NCI-H1417 treated with DMSO at 0.1 percent for 48 hours (cell line): Measurements from ENCODE around the gene WDFY1.
"Not testable (repeated sequence)": the region's sequence is repeated elsewhere in the genome, so short reads cannot be mapped to it uniquely, and the experiment has no call there.

Source experiments
- DNase-seq: peaks from one replicate; lab custom pipeline; 2025; lab: John Stamatoyannopoulos, UW

WDFY1 gene

DNA sequence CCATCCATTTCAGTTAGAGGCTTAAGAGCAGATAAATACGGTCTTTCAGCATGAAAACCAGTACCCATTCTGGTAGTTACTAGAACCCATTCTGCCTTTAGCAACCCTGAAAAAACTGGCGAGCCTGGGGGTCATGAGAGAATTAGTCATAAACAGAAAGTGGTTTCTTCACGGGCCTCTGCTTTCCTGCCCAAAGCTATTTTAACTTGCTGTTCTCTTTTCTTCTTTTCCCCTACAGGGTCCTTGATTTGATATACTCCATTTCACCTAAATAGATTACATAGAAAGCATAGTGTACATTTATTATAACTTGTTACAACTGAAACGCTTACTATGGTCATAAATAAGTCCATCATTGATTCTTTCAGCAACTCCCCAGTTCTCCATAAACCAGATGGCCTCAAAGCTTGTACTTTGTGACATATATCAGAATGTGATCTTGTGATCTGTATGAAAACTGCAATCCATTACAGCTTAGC, 48.3 kb downstream of the WDFY1 start:
- no peak for DNase-seq

GRCh38 chr2:223894968-223895367, 50.2 kb downstream of the WDFY1 start:
- DNase-seq, result no peak

DNA sequence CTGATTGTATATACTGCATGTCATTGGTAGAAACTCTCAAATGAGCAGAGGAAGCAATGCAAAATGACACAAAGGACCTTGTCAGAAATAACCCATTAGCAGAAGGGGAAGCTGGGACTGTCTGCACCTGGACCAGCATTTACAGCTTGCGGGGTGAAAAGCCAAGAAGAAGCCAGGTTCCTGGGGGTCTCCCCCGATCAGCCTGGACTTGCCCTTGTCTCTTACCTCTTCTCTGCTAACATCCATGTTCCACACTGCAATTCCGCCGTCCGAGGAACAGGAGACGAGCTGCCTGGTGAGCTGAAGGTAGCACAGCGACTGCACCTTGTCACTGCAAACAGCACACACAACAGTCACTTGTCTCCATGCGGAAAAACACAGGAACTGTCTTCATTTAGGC, 51.1 kb downstream of the WDFY1 start:
- no peak for DNase-seq

DNA sequence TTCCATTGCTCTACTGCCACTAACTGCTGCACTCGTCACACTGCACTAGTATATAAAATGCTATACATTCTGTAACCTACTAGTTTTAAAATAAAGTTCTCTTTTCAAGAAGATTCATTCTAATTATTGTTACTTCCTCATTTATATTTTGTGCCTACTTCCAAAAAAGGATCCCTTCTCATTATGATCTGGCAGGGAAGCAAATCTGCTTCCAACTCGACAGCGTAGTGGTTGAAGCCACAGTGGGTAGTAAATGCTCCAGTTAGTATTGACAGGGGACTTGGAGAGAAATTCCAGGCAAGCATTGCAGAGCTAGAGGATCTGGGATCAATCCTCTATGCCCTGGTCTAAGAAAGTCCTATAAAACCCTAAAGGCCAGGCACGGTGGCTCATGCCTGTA, 54.4 kb downstream of the WDFY1 start:
- DNase-seq, result no peak

- no peak for DNase-seq
These were observed 55.9 kb downstream of the WDFY1 start for GRCh38 chr2:223889229-223889628.

DNA sequence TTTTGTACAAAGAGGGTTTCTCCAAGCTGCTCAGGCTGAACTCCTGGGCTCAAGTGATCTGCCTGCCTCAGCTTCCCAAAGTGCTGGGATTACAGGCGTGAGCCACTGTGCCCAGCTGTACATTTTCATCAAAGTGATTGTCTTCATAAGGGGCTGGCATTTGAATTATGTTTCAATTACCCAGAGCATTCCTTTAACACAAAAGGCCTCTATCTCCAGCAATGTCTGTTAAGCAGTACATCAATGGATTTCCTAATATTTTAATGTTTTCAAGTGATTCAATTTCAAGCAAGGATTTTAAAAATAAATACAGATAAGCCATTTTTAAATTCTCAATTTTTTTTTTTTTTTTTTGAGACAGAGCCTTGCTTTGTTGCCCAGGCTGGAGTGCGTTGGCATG, 56.9 kb downstream of the WDFY1 start:
- no peak for DNase-seq

GRCh38 chr2:223887127-223887526, 58.0 kb downstream of the WDFY1 start:
- no peak for DNase-seq

GRCh38 chr2:223886726-223887125, 58.4 kb downstream of the WDFY1 start:
- no peak for DNase-seq

DNA sequence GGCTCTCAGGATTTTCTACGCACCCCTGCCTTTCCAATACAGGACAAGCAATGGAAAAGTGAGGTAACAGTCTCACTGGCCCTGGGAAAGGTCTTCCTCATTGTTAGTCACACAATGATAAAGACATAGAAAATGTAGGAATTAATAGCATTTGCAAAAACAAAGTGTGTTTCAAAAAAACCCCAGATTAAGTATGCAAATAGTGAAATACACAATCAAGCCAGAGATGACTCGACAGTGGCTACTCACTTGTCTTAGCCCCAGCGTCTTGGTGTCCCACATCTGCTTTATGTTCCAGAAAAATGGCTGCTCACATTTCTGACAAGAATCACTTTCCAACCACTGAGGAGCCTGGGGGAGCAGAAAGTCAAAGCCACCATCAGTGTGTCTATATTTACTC, 60.7 kb downstream of the WDFY1 start:
- no peak for DNase-seq

- no peak for DNase-seq
These were observed 62.4 kb downstream of the WDFY1 start for GRCh38 chr2:223882715-223883114.

- no peak for DNase-seq
These were observed 64.3 kb downstream of the WDFY1 start for GRCh38 chr2:223880796-223881195.

- DNase-seq, result no peak
These were observed 67.3 kb downstream of the WDFY1 start for GRCh38 chr2:223877721-223878410.

- DNase-seq, result no peak
These were observed 71.5 kb downstream of the WDFY1 start for GRCh38 chr2:223873672-223874071.

DNA sequence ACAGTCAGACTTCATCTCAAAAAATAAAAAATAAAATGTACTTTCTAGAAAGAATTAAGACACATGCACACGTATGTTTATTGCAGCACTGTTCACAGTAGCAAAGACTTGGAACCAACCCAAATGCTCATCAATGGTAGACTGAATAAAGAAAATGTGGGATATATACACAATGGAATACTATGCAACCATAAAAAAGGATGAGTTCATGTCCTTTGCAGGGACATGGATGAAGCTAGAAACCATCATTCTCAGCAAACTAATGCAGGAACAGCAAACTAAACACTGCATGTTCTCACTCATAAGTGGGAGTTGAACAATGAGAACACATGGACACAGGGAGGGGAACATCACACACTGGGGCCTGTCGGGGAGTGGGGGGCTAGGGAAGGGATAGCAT, 72.4 kb downstream of the WDFY1 start:
- not testable (repeated sequence) for DNase-seq

DNA sequence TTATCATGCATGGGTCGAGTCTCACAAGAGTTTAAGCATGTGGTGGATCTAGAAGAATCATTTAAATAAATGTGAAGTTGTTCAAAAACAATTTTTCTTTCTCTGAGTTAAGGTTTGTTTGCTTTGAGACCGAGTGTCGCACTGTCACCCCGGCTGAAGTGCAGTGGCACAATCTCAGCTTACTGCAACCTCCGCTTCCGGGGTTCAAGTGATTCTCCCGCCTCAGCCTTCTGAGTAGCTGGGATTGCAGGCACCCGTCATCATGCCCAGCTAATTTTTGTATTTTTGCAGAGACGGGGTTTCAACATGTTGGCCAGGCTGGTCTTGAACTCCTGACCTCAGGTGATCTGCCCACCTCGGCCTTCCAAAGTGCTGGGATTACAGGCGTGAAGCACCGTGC, 73.5 kb downstream of the WDFY1 start:
- not testable (repeated sequence) for DNase-seq

DNA sequence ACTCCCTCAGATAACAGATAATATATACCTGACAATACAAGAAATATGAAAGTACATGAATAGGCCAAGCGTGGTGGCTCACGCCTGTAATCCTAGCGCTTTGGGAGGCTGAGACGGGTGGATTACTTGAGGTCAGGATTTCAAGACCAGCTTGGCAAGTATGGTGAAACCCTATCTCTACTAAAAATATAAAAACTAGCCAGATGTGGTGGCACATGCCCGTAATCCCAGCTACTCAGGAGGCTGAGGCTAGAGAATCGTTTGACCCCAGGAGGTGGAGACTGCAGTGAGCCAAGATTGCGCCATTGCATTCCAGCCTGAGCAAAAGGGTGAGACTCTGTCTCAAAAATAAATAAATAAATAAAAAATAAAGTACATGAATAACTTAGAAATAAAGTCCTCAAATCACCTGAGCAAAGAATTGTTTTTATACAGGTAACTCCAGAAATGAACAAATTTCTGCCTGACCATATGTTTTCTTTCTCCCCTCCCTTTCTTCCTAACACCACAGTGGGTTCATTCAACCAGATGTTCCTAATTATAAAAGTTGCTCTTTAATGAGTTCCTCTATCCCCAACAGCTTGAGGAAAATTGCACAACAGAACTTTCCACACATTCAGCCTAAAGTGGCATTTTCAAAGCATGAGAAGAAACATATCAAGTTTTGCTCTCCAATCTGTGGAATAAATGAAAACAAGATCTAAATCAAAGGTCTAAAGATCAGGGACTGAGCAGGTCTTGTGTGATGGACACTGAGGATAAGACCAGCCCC, 74.1 kb downstream of the WDFY1 start:
- DNase-seq, result no peak

GRCh38 chr2:223868005-223868404, 77.1 kb downstream of the WDFY1 start:
- no peak for DNase-seq

DNA sequence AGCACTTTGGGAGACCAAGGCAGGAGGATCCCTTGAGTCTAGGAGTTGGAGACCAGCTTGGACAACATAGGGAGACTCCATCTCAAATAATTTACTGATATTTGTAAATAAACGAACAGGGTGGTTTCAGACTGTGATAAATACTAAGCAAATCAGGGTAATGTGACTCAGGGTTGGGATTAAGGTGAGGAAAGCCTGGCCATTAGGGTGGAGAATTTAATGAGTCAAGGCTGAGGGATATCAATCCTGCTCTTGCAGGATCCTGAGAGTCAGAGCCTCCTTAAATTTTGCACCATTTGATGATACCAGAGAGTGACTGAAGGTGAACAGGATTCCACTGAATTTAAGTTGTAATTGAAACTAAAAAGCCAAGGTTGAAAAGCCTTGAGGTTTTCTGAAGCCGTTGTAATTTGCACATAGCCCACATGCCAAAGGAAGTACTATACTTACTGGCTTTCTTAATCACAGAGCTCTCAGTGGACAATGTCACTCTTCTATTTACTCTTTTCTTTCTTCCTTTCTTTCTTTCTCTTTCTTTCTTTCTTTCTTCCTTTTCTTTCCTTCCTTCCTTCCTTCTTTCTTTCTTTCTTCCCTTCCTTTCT, 79.1 kb downstream of the WDFY1 start:
- DNase-seq, result no peak

- no peak for DNase-seq
These were observed 80.0 kb downstream of the WDFY1 start for GRCh38 chr2:223865124-223865523.

- DNase-seq, result no peak
These were observed 81.6 kb downstream of the WDFY1 start for GRCh38 chr2:223863491-223863890.

DNA sequence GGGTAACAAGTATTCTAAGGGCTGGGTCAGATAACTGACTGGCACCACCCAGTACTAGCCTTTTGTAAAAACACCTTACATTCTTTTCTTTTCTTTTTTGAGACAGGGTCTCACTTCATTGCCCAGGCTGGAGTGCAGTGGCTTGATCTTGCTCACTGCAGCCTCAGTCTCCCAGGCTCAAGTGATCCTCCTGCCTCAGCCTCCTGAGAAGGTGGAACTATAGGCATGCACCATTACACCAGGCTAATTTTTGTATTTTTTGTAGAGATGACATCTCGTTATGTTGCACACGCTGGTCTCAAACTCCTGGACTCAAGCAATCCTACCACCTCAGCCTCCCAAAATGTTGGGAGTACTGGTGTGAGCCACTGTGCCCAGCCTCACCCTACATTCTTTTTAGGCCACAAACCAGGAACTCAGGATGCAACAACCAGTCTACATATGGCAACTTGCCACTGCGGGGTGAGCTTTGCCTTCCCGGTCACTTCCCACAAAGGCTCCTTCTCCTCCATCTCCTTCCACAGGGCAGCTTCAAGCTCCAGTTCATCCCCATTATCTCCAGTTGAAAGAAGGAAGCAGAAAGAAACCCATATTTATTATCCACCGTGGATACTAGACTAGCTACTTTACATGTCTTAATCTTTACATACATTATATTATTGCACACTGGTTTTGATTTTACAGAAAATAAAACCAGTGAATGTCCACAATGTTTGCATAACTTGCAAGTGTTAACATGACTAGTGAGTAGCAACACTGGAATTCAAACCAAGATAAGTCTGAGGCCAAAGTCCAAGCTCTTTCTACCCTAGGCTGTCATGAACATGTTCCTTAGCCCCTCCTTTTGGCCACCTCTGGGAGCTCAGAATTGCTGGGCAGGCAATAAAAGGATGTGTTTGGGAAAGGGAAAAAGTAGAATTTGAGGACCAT, 84.1 kb downstream of the WDFY1 start:
- DNase-seq, result no peak

GRCh38 chr2:223859070-223859469, 86.1 kb downstream of the WDFY1 start:
- no peak for DNase-seq
